ENCODE results near the gene MRPS18A. TPM values are rescaled to one million over a fixed set of nuclear protein-coding genes. Genes with fewer than 3 reads are reported as not detected.

Gene MRPS18A
- total and polyA plus RNA-seq, 9 of the 15 experiments (the other 6 are each of a cell fraction or from before 2014, with no cell fraction given), result 87.5 to 243 (median 125) TPM

DNA sequence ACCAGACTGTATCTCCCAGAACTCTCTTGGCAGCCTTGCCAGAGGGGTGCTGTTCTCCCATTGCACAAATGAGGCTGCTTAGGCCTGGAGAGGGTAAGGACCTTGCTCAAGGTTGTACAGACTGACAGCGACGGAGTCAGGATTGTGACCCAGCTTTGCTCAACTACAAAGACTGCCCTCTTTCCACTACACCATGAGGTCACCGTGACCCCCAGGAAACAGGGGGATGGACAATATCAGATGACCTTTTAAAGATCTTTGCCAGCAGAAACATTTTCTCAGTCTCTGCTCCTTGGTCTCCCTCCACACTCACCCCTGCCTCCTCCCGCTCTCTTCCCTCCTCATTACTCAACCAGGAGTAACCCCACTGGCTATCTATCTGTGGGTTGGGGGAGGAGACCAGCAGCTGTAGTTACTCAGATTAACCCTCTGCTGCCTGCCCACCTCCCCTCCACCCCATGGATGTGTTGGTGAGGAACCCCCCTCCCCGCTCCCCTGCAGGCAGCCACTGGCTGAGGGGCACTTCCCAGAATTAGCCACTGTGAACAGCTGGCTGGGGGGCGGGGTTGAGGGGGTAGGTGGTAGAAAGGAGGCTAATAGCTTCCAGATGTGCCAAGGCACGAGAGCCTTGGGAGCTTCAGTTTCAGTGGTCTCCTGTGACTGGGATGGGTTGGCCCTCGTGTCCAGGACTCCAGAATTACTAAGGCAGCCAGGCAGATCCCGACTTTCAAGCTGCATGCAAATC, 26.9 kb upstream of the MRPS18A start (continued):
- TF ChIP-seq SRF (CRISPR knock-in tag; IDR thresholded peaks at IDR 0.05) (no peak), TEAD4 (IDR thresholded peaks at IDR 0.05; ENCODE audit: low read length) (peak; percentile 69; the same call in 1 of the 2 replicates), TEAD4 (CRISPR knock-in tag; IDR thresholded peaks at IDR 0.05; ENCODE audit: borderline replicate concordance) (no peak), ELF1 (tag; IDR thresholded peaks at IDR 0.05) (no peak), CEBPB (tag; IDR thresholded peaks at IDR 0.05) (peak; percentile 76), MTA1 (IDR thresholded peaks at IDR 0.05; ENCODE audit: borderline replicate concordance) (peak; percentile 95), TBP (optimal IDR thresholded peaks at IDR 0.05; ENCODE audit: low read depth, low read length) (no peak)
- TF ChIP-seq, protein P1, sequence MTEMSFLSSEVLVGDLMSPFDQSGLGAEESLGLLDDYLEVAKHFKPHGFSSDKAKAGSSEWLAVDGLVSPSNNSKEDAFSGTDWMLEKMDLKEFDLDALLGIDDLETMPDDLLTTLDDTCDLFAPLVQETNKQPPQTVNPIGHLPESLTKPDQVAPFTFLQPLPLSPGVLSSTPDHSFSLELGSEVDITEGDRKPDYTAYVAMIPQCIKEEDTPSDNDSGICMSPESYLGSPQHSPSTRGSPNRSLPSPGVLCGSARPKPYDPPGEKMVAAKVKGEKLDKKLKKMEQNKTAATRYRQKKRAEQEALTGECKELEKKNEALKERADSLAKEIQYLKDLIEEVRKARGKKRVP (CRISPR knock-in tag; IDR thresholded peaks at IDR 0.05), result peak; percentile 60; the same call in 1 of the 2 replicates
- TF ChIP-seq, protein P2, sequence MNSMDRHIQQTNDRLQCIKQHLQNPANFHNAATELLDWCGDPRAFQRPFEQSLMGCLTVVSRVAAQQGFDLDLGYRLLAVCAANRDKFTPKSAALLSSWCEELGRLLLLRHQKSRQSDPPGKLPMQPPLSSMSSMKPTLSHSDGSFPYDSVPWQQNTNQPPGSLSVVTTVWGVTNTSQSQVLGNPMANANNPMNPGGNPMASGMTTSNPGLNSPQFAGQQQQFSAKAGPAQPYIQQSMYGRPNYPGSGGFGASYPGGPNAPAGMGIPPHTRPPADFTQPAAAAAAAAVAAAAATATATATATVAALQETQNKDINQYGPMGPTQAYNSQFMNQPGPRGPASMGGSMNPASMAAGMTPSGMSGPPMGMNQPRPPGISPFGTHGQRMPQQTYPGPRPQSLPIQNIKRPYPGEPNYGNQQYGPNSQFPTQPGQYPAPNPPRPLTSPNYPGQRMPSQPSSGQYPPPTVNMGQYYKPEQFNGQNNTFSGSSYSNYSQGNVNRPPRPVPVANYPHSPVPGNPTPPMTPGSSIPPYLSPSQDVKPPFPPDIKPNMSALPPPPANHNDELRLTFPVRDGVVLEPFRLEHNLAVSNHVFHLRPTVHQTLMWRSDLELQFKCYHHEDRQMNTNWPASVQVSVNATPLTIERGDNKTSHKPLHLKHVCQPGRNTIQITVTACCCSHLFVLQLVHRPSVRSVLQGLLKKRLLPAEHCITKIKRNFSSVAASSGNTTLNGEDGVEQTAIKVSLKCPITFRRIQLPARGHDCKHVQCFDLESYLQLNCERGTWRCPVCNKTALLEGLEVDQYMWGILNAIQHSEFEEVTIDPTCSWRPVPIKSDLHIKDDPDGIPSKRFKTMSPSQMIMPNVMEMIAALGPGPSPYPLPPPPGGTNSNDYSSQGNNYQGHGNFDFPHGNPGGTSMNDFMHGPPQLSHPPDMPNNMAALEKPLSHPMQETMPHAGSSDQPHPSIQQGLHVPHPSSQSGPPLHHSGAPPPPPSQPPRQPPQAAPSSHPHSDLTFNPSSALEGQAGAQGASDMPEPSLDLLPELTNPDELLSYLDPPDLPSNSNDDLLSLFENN (IDR thresholded peaks at IDR 0.05; ENCODE audit: low read depth in 2 of 2, low read length in 2 of 2), result no peak
